ENCODE results near the gene HORMAD2. TPM values are rescaled to one million over a fixed set of nuclear protein-coding genes. Genes with fewer than 3 reads are reported as not detected.

HORMAD2 gene
- total RNA-seq, 6 donors from 2014 or later = 0.80 TPM; not detected in 5

GRCh38 chr22:30161051-30161469, 80.8 kb downstream of the HORMAD2 start:
- no peak for ATAC-seq (ENCODE audit: low FRiP score in 2 of 2)

GRCh38 chr22:30167296-30167695, 87.0 kb downstream of the HORMAD2 start:
- TF ChIP-seq EP300 (IDR thresholded peaks at IDR 0.05) (no peak), CTCF (IDR thresholded peaks at IDR 0.05) (no peak), POLR2AphosphoS5 (IDR thresholded peaks at IDR 0.05) (no peak), POLR2A (IDR thresholded peaks at IDR 0.05) (no peak)
- Histone ChIP-seq H3K9me3 (no peaks in the 10 kb centered on the region), H3K4me1 (no peaks in the 10 kb centered on the region), H3K27ac (no peak overlapping the region), H3K27me3 (no peaks in the 10 kb centered on the region), H3K36me3 (no peaks in the 10 kb centered on the region), H3K4me3 (no peak overlapping the region)
- WGBS, 2 donors = 59 to 87% methylated on average over 2 of the region's 2 CpGs
- ATAC-seq (ENCODE audit: low FRiP score in 2 of 2) (no peak), DNase-seq (no peak)

More at GRCh38 chr22:30161051-30161469, 80.8 kb downstream of the HORMAD2 start:
- no peaks in the 10 kb centered on the region for H3K27me3 ChIP-seq
- H3K4me3 ChIP-seq = no peak overlapping the region
- peaks cover 0 to 7% (median 2%) of the 10 kb centered on the region in 4 donors for H3K4me1 ChIP-seq
- H3K27ac ChIP-seq = no peak overlapping the region
- no peaks in the 10 kb centered on the region for H3K9me3 ChIP-seq
- H3K36me3 ChIP-seq = no peaks in the 10 kb centered on the region
- DNase-seq = no peak
- TF ChIP-seq EP300 (IDR thresholded peaks at IDR 0.05) = no peak

- H3K4me3 ChIP-seq = no peak overlapping the region
- TF ChIP-seq POLR2A (IDR thresholded peaks at IDR 0.05) (no peak), POLR2AphosphoS5 (IDR thresholded peaks at IDR 0.05) (no peak), EP300 (IDR thresholded peaks at IDR 0.05) (no peak), CTCF (IDR thresholded peaks at IDR 0.05) (no peak)
- H3K27ac ChIP-seq = no peak overlapping the region
- no peaks in the 10 kb centered on the region for H3K36me3 ChIP-seq
- no peaks in the 10 kb centered on the region for H3K9me3 ChIP-seq
- DNase-seq (no peak), ATAC-seq (ENCODE audit: low FRiP score in 2 of 2) (no peak)
- H3K4me1 ChIP-seq = no peaks in the 10 kb centered on the region
- no peaks in the 10 kb centered on the region for H3K27me3 ChIP-seq
- 74 to 76% methylated on average over 1 of the region's 1 CpG for WGBS, 2 donors
Measured at GRCh38 chr22:30167734-30168133, 87.5 kb downstream of the HORMAD2 start.

- TF ChIP-seq EP300 (IDR thresholded peaks at IDR 0.05) = no peak
- TF ChIP-seq CTCF (IDR thresholded peaks at IDR 0.05) = no peak
- TF ChIP-seq POLR2AphosphoS5 (IDR thresholded peaks at IDR 0.05) = no peak
- no peak for TF ChIP-seq POLR2A (IDR thresholded peaks at IDR 0.05)
- Histone ChIP-seq H3K9me3 (no peaks in the 10 kb centered on the region), H3K36me3 (no peaks in the 10 kb centered on the region), H3K27ac (no peak overlapping the region), H3K4me1 (no peaks in the 10 kb centered on the region), H3K4me3 (no peak overlapping the region), H3K27me3 (no peaks in the 10 kb centered on the region)
- DNase-seq (no peak), ATAC-seq (ENCODE audit: low FRiP score in 2 of 2) (no peak)
- WGBS, 2 donors = 46 to 53% methylated on average over 1 of the region's 1 CpG
Measured at GRCh38 chr22:30169002-30169401, 88.7 kb downstream of the HORMAD2 start.

DNA sequence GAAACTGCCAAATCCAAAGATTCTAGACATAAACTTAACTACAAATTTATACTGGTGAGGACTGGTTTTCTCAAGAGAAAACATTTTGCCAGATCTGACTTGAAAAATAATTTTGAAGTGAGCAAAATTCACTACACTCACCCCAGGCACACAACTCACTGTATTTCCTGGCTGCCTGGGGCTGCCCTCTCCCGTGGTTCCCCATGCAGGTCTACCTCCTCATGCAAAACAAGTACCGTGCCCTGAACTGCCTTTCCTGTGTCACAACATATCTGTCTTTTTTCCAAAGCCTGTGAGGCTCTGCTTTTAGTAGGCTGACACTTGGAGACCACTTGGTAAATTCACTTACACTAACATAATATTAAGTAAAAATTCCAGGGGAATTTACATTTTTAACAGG, 89.9 kb downstream of the HORMAD2 start:
- TF ChIP-seq EP300 (IDR thresholded peaks at IDR 0.05) (no peak), POLR2AphosphoS5 (IDR thresholded peaks at IDR 0.05) (no peak), POLR2A (IDR thresholded peaks at IDR 0.05) (no peak), CTCF (IDR thresholded peaks at IDR 0.05) (no peak)
- ATAC-seq (ENCODE audit: low FRiP score in 2 of 2) = no peak

More for the DNA sequence above, 89.9 kb downstream of the HORMAD2 start:
- 44 to 63% methylated on average over 2 of the region's 2 CpGs for WGBS, 2 donors
- Histone ChIP-seq H3K27ac (no peak overlapping the region), H3K4me3 (no peak overlapping the region), H3K9me3 (no peaks in the 10 kb centered on the region), H3K27me3 (no peaks in the 10 kb centered on the region), H3K36me3 (no peaks in the 10 kb centered on the region), H3K4me1 (no peaks in the 10 kb centered on the region)
- DNase-seq = no peak
